ENCODE data around the gene MRPL18. TPM values are rescaled to one million over a fixed set of nuclear protein-coding genes. Genes with fewer than 3 reads are reported as not detected.
"Not testable (repeated sequence)": the region's sequence is repeated elsewhere in the genome, so short reads cannot be mapped to it uniquely, and the experiment has no call there.

MRPL18 gene
- total RNA-seq, 1 donor = 12.1 TPM

GRCh38 chr6:159794976-159795375, 4.7 kb downstream of the MRPL18 start:
- H3K27me3 ChIP-seq (ENCODE audit: insufficient read depth, low read length); H3K4me3 ChIP-seq (ENCODE audit: low read length); H3K9me3 ChIP-seq (ENCODE audit: low read depth, low read length): not testable (repeated sequence)
- peaks cover 16% of the 10 kb centered on the region for H3K4me1 ChIP-seq (ENCODE audit: insufficient read depth, low read length)

- no peak overlapping the region for H3K4me3 ChIP-seq (ENCODE audit: low read length)
- no peaks in the 10 kb centered on the region for H3K27me3 ChIP-seq (ENCODE audit: insufficient read depth, low read length)
- peaks cover 10% of the 10 kb centered on the region for H3K4me1 ChIP-seq (ENCODE audit: insufficient read depth, low read length)
- H3K9me3 ChIP-seq (ENCODE audit: low read depth, low read length) = no peaks in the 10 kb centered on the region
Measured at GRCh38 chr6:159797554-159797953, 7.3 kb downstream of the MRPL18 start.

- Histone ChIP-seq H3K4me3 (ENCODE audit: low read length) (no peak within 1 kb of the TSS), H3K9me3 (ENCODE audit: low read depth, low read length) (no peaks in the 10 kb centered on the region), H3K4me1 (ENCODE audit: insufficient read depth, low read length) (peaks cover 6% of the 10 kb centered on the region), H3K27me3 (ENCODE audit: insufficient read depth, low read length) (no peaks in the 10 kb centered on the region)
Measured at GRCh38 chr6:159800141-159800865, 10.0 kb downstream of the MRPL18 start, which contains the start of gene PNLDC1. Gene PNLDC1 (plus strand): TSS chr6:159800276. CDS start chr6:159800308, 32 bp downstream.

- Histone ChIP-seq H3K4me3 (ENCODE audit: low read length) (no peak overlapping the region), H3K9me3 (ENCODE audit: low read depth, low read length) (no peaks in the 10 kb centered on the region), H3K27me3 (ENCODE audit: insufficient read depth, low read length) (no peaks in the 10 kb centered on the region), H3K4me1 (ENCODE audit: insufficient read depth, low read length) (peaks cover 10% of the 10 kb centered on the region)
Measured at GRCh38 chr6:159801935-159802334, 11.7 kb downstream of the MRPL18 start.

GRCh38 chr6:159804504-159804903, 14.2 kb downstream of the MRPL18 start:
- H3K4me1 ChIP-seq (ENCODE audit: insufficient read depth, low read length) = peaks cover 10% of the 10 kb centered on the region
- H3K4me3 ChIP-seq (ENCODE audit: low read length) = no peak overlapping the region
- no peaks in the 10 kb centered on the region for H3K9me3 ChIP-seq (ENCODE audit: low read depth, low read length)
- no peaks in the 10 kb centered on the region for H3K27me3 ChIP-seq (ENCODE audit: insufficient read depth, low read length)

- Histone ChIP-seq H3K27me3 (ENCODE audit: insufficient read depth, low read length) (no peaks in the 10 kb centered on the region), H3K9me3 (ENCODE audit: low read depth, low read length) (no peaks in the 10 kb centered on the region), H3K4me1 (ENCODE audit: insufficient read depth, low read length) (peaks cover 10% of the 10 kb centered on the region), H3K4me3 (ENCODE audit: low read length) (no peak overlapping the region)
Measured at GRCh38 chr6:159805440-159806020, 15.3 kb downstream of the MRPL18 start.

- no peaks in the 10 kb centered on the region for H3K9me3 ChIP-seq (ENCODE audit: low read depth, low read length)
- no peak overlapping the region for H3K4me3 ChIP-seq (ENCODE audit: low read length)
- no peaks in the 10 kb centered on the region for H3K27me3 ChIP-seq (ENCODE audit: insufficient read depth, low read length)
- H3K4me1 ChIP-seq (ENCODE audit: insufficient read depth, low read length) = peaks cover 10% of the 10 kb centered on the region
Measured at GRCh38 chr6:159806021-159806458, 15.8 kb downstream of the MRPL18 start.

GRCh38 chr6:159807150-159807858, 17.0 kb downstream of the MRPL18 start:
- Histone ChIP-seq H3K4me3 (ENCODE audit: low read length) (no peak overlapping the region), H3K27me3 (ENCODE audit: insufficient read depth, low read length) (no peaks in the 10 kb centered on the region), H3K9me3 (ENCODE audit: low read depth, low read length) (no peaks in the 10 kb centered on the region), H3K4me1 (ENCODE audit: insufficient read depth, low read length) (peaks cover 4% of the 10 kb centered on the region)

GRCh38 chr6:159808647-159809046, 18.4 kb downstream of the MRPL18 start:
- Histone ChIP-seq H3K4me3 (ENCODE audit: low read length) (no peak overlapping the region), H3K9me3 (ENCODE audit: low read depth, low read length) (no peaks in the 10 kb centered on the region), H3K4me1 (ENCODE audit: insufficient read depth, low read length) (peaks cover 4% of the 10 kb centered on the region)

GRCh38 chr6:159809149-159809548, 18.9 kb downstream of the MRPL18 start:
- no peaks in the 10 kb centered on the region for H3K27me3 ChIP-seq (ENCODE audit: insufficient read depth, low read length)
- peaks cover 4% of the 10 kb centered on the region for H3K4me1 ChIP-seq (ENCODE audit: insufficient read depth, low read length)
- H3K4me3 ChIP-seq (ENCODE audit: low read length) = no peak overlapping the region
- no peaks in the 10 kb centered on the region for H3K9me3 ChIP-seq (ENCODE audit: low read depth, low read length)

More at GRCh38 chr6:159808647-159809046, 18.4 kb downstream of the MRPL18 start:
- H3K27me3 ChIP-seq (ENCODE audit: insufficient read depth, low read length) = no peaks in the 10 kb centered on the region

- H3K27me3 ChIP-seq (ENCODE audit: insufficient read depth, low read length) = no peaks in the 10 kb centered on the region
- no peaks in the 10 kb centered on the region for H3K9me3 ChIP-seq (ENCODE audit: low read depth, low read length)
- H3K4me1 ChIP-seq (ENCODE audit: insufficient read depth, low read length) = no peaks in the 10 kb centered on the region
- no peak overlapping the region for H3K4me3 ChIP-seq (ENCODE audit: low read length)
Measured at GRCh38 chr6:159813781-159814180, 23.5 kb downstream of the MRPL18 start.

- peaks cover 10% of the 10 kb centered on the region for H3K4me1 ChIP-seq (ENCODE audit: insufficient read depth, low read length)
- H3K4me3 ChIP-seq (ENCODE audit: low read length) = no peak overlapping the region
- no peaks in the 10 kb centered on the region for H3K9me3 ChIP-seq (ENCODE audit: low read depth, low read length)
- H3K27me3 ChIP-seq (ENCODE audit: insufficient read depth, low read length) = no peaks in the 10 kb centered on the region
Measured at GRCh38 chr6:159815410-159815809, 25.1 kb downstream of the MRPL18 start.

- H3K9me3 ChIP-seq (ENCODE audit: low read depth, low read length); H3K27me3 ChIP-seq (ENCODE audit: insufficient read depth, low read length); H3K4me3 ChIP-seq (ENCODE audit: low read length): not testable (repeated sequence)
- H3K4me1 ChIP-seq (ENCODE audit: insufficient read depth, low read length) = peaks cover 22% of the 10 kb centered on the region
Measured at GRCh38 chr6:159816775-159817174, 26.5 kb downstream of the MRPL18 start.

GRCh38 chr6:159817951-159818739, 27.9 kb downstream of the MRPL18 start:
- peaks cover 22% of the 10 kb centered on the region for H3K4me1 ChIP-seq (ENCODE audit: insufficient read depth, low read length)
- H3K9me3 ChIP-seq (ENCODE audit: low read depth, low read length) = no peaks in the 10 kb centered on the region
- no peaks in the 10 kb centered on the region for H3K27me3 ChIP-seq (ENCODE audit: insufficient read depth, low read length)
- no peak overlapping the region for H3K4me3 ChIP-seq (ENCODE audit: low read length)

GRCh38 chr6:159819098-159819497, 28.8 kb downstream of the MRPL18 start:
- Histone ChIP-seq H3K9me3 (ENCODE audit: low read depth, low read length) (no peaks in the 10 kb centered on the region), H3K27me3 (ENCODE audit: insufficient read depth, low read length) (no peaks in the 10 kb centered on the region), H3K4me1 (ENCODE audit: insufficient read depth, low read length) (peaks cover 22% of the 10 kb centered on the region), H3K4me3 (ENCODE audit: low read length) (no peak overlapping the region)

Measured in mononuclear cell (primary cell).